PFSK-1 (cell line): Measurements from ENCODE around the gene SRPK1.

Experiments used
- POLR2AphosphoS5 ChIP-seq: IDR thresholded peaks from 2 replicates; pipeline ENCODE4 v1.6.1; 2012; ENCODE audit warnings: low read depth, mild to moderate bottlenecking, control low read depth, low read length, moderate library complexity
- SIN3A ChIP-seq: IDR thresholded peaks from 2 replicates; pipeline ENCODE4 v1.6.1; 2012; ENCODE audit warnings: mild to moderate bottlenecking, low read length, moderate library complexity, borderline replicate concordance; ENCODE audit not compliant: insufficient read depth

DNA sequence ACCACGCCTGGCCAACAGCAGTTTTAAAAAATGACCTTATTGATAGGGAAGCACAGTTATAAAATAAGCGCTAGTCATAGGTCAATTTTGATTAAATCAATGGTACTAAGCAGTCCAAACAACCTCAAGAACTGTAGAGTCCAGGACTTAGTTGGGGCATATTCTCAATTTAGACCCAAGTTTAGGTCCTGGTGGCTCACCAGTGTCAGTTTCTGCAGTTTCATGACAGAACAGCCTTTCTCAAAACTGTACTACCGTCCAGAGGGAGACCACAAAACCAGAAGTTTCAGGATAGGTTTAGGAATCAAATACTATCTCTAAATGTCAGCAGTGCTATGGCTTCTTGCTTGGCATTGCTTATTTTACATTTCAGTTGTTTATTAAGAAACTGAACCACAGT lies 76.6 kb downstream of the SRPK1 start:
- TF ChIP-seq POLR2AphosphoS5, result no peak
- TF ChIP-seq SIN3A, result no peak
